ENCODE measurements around the gene COX19.

Gene COX19

GRCh38 chr7:990933-991728 is 15.8 kb upstream of the COX19 start:
- no peak for DNase-seq

- DNase-seq, result no peak
Measured at GRCh38 chr7:990352-990932, 15.1 kb upstream of the COX19 start.

- DNase-seq, result no peak
Measured at GRCh38 chr7:988963-989529, 13.7 kb upstream of the COX19 start.

- DNase-seq, result peak in 2 of 3 donors; percentile 30 to 47
Measured at GRCh38 chr7:988426-988911, 13.1 kb upstream of the COX19 start.

- DNase-seq, result no peak
Measured at GRCh38 chr7:987909-988308, 12.6 kb upstream of the COX19 start.

GRCh38 chr7:986766-987751 is 11.7 kb upstream of the COX19 start:
- DNase-seq, result no peak

GRCh38 chr7:985915-986741 is 10.8 kb upstream of the COX19 start:
- DNase-seq, result no peak

- DNase-seq, result no peak
Measured at GRCh38 chr7:985127-985416, 9.7 kb upstream of the COX19 start.

- DNase-seq, result no peak
Measured at GRCh38 chr7:984361-985126, 9.2 kb upstream of the COX19 start.

GRCh38 chr7:983616-984071 is 8.3 kb upstream of the COX19 start:
- no peak for DNase-seq

GRCh38 chr7:983004-983615 is 7.8 kb upstream of the COX19 start, which contains the start of gene CYP2W1:
TSS of gene CYP2W1 (plus strand) at chr7:983181. CDS start at chr7:983212, 31 bp downstream.
- DNase-seq, result no peak

- no peak for DNase-seq
Measured at GRCh38 chr7:982511-983003, 7.2 kb upstream of the COX19 start.

GRCh38 chr7:981793-982510 is 6.6 kb upstream of the COX19 start:
- no peak for DNase-seq

GRCh38 chr7:979886-980571 is 4.7 kb upstream of the COX19 start:
- DNase-seq, result no peak

- DNase-seq, result no peak
Measured at GRCh38 chr7:979151-979550, 3.8 kb upstream of the COX19 start.

- no peak for DNase-seq
Measured at GRCh38 chr7:978416-979091, 3.2 kb upstream of the COX19 start.

GRCh38 chr7:978049-978346 is 2.6 kb upstream of the COX19 start:
- no peak for DNase-seq

- no peak for DNase-seq
Measured at GRCh38 chr7:977326-978048, 2.1 kb upstream of the COX19 start.

Measured in suppressor macrophage treated with lipopolysaccharide for 1 hour (primary cell).